CD4-positive, CD25-positive, alpha-beta regulatory T cell (primary cell): ENCODE data around the gene ZNF556. TPM values are rescaled to one million over a fixed set of nuclear protein-coding genes. Genes with fewer than 3 reads are reported as not detected.
"Not testable (repeated sequence)": the region's sequence is repeated elsewhere in the genome, so short reads cannot be mapped to it uniquely, and the experiment has no call there.

Source experiments
- ATAC-seq, 2 donors: fragments of 150-1000 bp; cut with Tn5 transposase; one replicate each; pipeline ENCODE4 v1.10.0; 2021; ENCODE audit warnings: low read depth in 2 of 2, moderate number of reproducible peaks in 2 of 2, moderate library complexity in 1 of 2
- DNase-seq, 3 donors: peaks; one replicate each; pipeline versions ENCODE4 v3.0.0 to v3.0.0-alpha.2; 2012 to 2022; ENCODE audit warnings: mixed read lengths in 1 of 3
- H3K27ac ChIP-seq: one replicate; pipeline ENCODE4 v1.7.0; 2013; ENCODE audit warnings: mild to moderate bottlenecking, low read length; ENCODE audit not compliant: insufficient read depth, poor library complexity, severe bottlenecking
- H3K27me3 ChIP-seq: one replicate; pipeline ENCODE4 v1.7.0; 2013; ENCODE audit warnings: low read length; ENCODE audit not compliant: control insufficient read depth, insufficient read depth
- H3K36me3 ChIP-seq: one replicate; pipeline ENCODE4 v1.7.0; 2013; ENCODE audit warnings: mild to moderate bottlenecking, low read length, moderate library complexity; ENCODE audit not compliant: control insufficient read depth, insufficient read depth
- H3K4me1 ChIP-seq: 2 replicates; pipeline ENCODE4 v1.7.0; 2013; ENCODE audit warnings: mild to moderate bottlenecking, low read length; ENCODE audit not compliant: insufficient read depth, control insufficient read depth, poor library complexity, severe bottlenecking
- H3K4me3 ChIP-seq: one replicate; pipeline ENCODE4 v1.7.0; 2013; ENCODE audit warnings: low read depth, mild to moderate bottlenecking, low read length, moderate library complexity
- H3K9me3 ChIP-seq, 2 experiments: 1 replicate in 1 of 2; 2 replicates in 1 of 2; pipeline ENCODE4 v1.7.0; 2013; ENCODE audit warnings: low read length in 2 of 2, mild to moderate bottlenecking in 1 of 2, moderate library complexity in 1 of 2; ENCODE audit not compliant: control insufficient read depth in 2 of 2
- H3K27ac Mint-ChIP-seq, 3 donors: one replicate each; pipeline ENCODE4 v1.8.0; 2020 to 2022; ENCODE audit warnings: mild to moderate bottlenecking in 3 of 3, mixed read lengths in 3 of 3, moderate library complexity in 2 of 3
- H3K27me3 Mint-ChIP-seq: one replicate; pipeline ENCODE4 v1.8.0; 2022; ENCODE audit warnings: mild to moderate bottlenecking, mixed read lengths
- H3K36me3 Mint-ChIP-seq: one replicate; pipeline ENCODE4 v1.8.0; 2020; ENCODE audit warnings: mixed read lengths
- H3K4me1 Mint-ChIP-seq, 4 donors: one replicate each; pipeline ENCODE4 v1.8.0; 2020 to 2022; ENCODE audit warnings: mixed read lengths in 4 of 4, mild to moderate bottlenecking in 1 of 4
- H3K4me3 Mint-ChIP-seq, 4 donors: one replicate each; pipeline ENCODE4 v1.8.0; 2020 to 2022; ENCODE audit warnings: mild to moderate bottlenecking in 4 of 4, mixed read lengths in 4 of 4, moderate library complexity in 3 of 4
- H3K9me3 Mint-ChIP-seq, 7 donors: one replicate each; pipeline ENCODE4 v1.8.0; 2020 to 2022; ENCODE audit warnings: mixed read lengths in 7 of 7, mild to moderate bottlenecking in 3 of 7, moderate library complexity in 2 of 7
- polyA plus RNA-seq, 4 donors: library from polyadenylated mRNA; unstranded; fragments of 300-500 nt; fragmentation: Illumina TruSeq; gene quantifications; one replicate each; pipeline ENCODE4 v1.2.3, GENCODE V29; 2021
- total RNA-seq: library from RNA; stranded (reverse); gene quantifications from one replicate; pipeline ENCODE4 v1.2.3, GENCODE V29; 2022

Gene ZNF556
- total and polyA plus RNA-seq, 5 donors from 2014 or later, result not detected

DNA sequence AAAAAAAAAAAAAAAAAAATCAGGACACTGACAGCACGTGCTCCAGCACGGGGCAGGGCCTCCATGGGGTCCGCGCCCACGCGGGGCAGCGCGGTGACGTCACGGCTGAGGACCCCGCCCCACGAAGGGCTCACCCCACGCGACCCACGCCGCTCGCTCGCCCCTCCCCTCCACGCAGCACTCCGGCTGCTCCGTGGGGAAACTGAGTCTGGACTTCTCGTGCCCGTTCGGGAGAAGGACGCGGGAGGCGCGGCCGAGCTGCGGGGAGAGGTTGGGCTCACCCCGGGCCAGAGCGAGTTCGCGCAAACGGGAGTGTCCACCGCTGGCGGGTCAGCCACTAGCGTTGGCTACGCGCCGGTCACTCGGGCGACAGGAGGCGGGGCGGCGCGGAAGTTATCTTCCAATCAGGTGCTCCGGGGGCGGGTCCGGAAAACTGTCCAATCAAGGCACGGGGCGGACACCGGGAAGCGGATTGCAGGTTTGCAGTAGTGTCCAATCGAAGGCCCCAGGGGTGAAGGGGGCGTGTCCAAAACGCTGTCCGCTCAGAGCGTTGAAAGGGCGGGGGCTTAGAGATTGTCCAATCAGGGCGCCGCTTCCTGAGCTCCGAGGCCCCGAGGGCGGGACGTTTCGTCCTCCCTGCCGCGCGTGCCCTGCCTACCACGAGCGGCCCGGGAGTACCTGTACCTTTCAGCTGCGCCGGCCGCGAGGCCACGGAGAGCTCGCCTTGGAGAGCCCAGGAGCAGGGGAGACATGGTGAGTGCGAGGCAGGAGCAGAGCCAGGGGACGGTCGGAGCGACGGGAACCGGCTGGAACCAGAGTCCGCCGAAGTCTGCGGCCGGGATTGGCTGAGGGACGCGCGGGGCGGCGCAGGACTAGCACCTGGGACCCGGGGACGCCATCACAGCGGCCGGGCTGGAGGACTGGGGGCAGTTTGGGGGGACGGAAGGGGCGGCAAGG, 33.4 kb downstream of the ZNF556 start, which contains the start of gene ZNF57:
Gene ZNF57, plus strand, starts transcription at position 633 of the 957 bp plus-strand sequence. Its CDS starts 118 bp downstream, at position 751.
- peaks cover 22% of the 10 kb centered on the region for H3K4me1 ChIP-seq

DNA sequence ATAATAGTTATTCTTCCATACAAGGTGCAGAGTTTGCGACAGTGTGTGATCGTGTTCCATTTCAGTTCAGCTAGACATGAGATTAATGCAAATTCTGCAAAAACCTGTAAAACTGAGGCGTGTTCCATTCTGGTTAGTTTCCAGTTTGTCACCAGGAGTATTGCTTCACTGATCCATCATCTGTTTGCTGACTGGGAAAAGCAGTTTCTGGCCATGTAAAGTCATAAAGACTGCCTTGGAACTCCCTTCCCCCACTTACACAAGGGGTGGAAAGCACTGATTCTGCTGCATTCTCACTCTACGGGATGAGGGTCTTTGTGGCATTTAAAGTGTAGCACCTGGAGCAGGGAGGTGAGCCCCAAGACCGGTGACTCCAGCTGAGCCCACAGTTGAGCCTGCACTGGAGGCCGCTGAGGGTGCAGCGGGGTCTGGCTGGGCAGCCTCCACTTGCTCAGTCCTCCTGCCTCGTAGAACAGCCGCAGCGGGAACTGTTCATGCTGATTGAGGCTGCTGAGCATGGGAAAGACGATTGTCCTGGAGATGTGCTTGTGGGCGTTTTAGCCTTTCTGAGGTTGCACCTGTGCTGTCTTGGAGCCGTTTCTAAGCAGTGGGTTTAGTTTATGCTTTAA, 35.6 kb downstream of the ZNF556 start:
- peaks cover 0 to under 1% (median 0%) of the 10 kb centered on the region in 7 donors for H3K9me3 Mint-ChIP-seq
- Histone ChIP-seq H3K9me3 (no peaks in the 10 kb centered on the region), H3K27ac (no peak overlapping the region), H3K4me3 (no peak overlapping the region), H3K36me3 (no peaks in the 10 kb centered on the region), H3K27me3 (no peaks in the 10 kb centered on the region), H3K4me1 (peaks cover 22% of the 10 kb centered on the region)
- peaks cover 3% of the 10 kb centered on the region for H3K27me3 Mint-ChIP-seq
- H3K4me1 Mint-ChIP-seq, result peaks cover 10 to 38% (median 25%) of the 10 kb centered on the region in 4 donors
- H3K36me3 Mint-ChIP-seq, result peaks cover 7% of the 10 kb centered on the region
- DNase-seq (no peak), ATAC-seq (no peak)
- no peak overlapping the region for H3K27ac Mint-ChIP-seq
- H3K4me3 Mint-ChIP-seq, result peak overlapping the region; percentile 15 to 96 (median 78)

More for the DNA sequence above, 33.4 kb downstream of the ZNF556 start, which contains the start of gene ZNF57:
- Mint-ChIP-seq H3K4me1 (peaks cover 5 to 29% (median 18%) of the 10 kb centered on the region in 4 donors), H3K27ac (peak within 1 kb of the TSS; percentile 86 to 97 (median 89)), H3K36me3 (peaks cover 4% of the 10 kb centered on the region), H3K4me3 (peak within 1 kb of the TSS; percentile 87 to 98 (median 96)), H3K27me3 (peaks cover 6% of the 10 kb centered on the region), H3K9me3 (peaks cover 0 to 15% (median 2%) of the 10 kb centered on the region in 7 donors)
- ATAC-seq (peak; percentile 97 to 98), DNase-seq (peak; percentile 96 to 99 (median 98))
- H3K36me3 ChIP-seq, result no peaks in the 10 kb centered on the region
- H3K27me3 ChIP-seq, result no peaks in the 10 kb centered on the region
- H3K4me3 ChIP-seq, result peak within 1 kb of the TSS; percentile 52
- H3K9me3 ChIP-seq, result peaks cover 0 to 5% of the 10 kb centered on the region in 2 experiments
- peak within 1 kb of the TSS; percentile 29 for H3K27ac ChIP-seq

DNA sequence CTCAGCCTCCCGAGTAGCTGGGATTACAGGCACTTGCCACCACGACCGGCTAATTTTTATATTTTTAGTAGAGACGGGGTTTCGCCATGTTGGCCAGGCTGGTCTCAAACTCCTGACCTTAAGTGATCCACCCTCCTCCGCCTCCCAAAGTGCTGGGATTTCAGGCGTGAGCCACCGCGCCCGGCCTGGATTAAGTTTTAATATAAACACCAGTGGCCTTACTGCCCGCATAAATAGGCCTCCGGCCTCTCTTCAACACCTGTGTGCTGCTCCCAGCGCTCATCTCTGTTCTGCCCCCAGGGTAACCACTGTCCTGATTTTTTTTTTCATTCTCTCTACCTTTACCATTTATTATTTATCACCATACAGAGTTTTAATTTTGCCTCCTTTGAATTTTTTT, 36.2 kb downstream of the ZNF556 start:
- not testable (repeated sequence) for H3K27ac Mint-ChIP-seq, H3K27me3 Mint-ChIP-seq, H3K4me3 ChIP-seq, H3K9me3 Mint-ChIP-seq, H3K27me3 ChIP-seq, H3K36me3 ChIP-seq, DNase-seq, H3K36me3 Mint-ChIP-seq, ATAC-seq, H3K27ac ChIP-seq, H3K9me3 ChIP-seq
- H3K4me1 ChIP-seq, result peaks cover 22% of the 10 kb centered on the region
- peak overlapping the region in 1 of 4 donors; percentile 7 for H3K4me3 Mint-ChIP-seq
- H3K4me1 Mint-ChIP-seq, result peaks cover 10 to 42% (median 25%) of the 10 kb centered on the region in 4 donors

DNA sequence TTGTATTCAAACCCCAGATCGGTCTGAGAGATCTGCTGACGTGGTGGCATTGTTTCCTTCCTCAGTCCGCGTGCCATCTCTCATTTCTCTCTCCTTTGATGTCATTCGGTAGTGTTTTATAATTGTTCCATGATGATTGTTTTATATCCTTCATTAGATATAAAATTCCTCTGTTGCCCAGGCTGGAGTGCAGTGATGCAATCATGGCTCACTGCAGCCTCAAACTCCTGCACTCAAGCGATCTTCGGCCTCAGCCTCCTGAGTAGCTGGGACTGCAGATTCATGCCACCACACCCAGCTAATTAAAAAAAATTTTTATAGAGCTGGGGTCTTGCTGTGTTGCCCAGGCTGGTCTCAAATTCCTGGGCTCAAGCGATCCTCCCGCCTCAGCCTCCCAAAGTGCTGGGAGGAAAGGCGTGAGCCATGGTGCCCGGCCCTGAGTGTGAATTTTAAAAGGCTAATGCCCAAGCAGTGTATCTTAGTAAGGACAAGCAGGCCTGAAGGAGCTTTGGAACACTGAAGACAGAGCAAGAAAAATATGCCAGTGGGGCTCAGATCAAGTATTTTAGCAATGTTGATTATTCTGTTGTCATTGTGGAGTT, 38.9 kb downstream of the ZNF556 start:
- Mint-ChIP-seq H3K27ac (peak overlapping the region in 1 of 3 donors; percentile 74), H3K27me3 (no peaks in the 10 kb centered on the region)
- H3K36me3 ChIP-seq, result no peaks in the 10 kb centered on the region

GRCh38 chr19:2906631-2907195, 39.6 kb downstream of the ZNF556 start:
- peaks cover 0 to 3% of the 10 kb centered on the region in 2 experiments for H3K9me3 ChIP-seq
- no peaks in the 10 kb centered on the region for H3K27me3 ChIP-seq
- peaks cover 15 to 44% (median 22%) of the 10 kb centered on the region in 4 donors for H3K4me1 Mint-ChIP-seq
- H3K4me3 Mint-ChIP-seq, result no peak overlapping the region
- peaks cover 6% of the 10 kb centered on the region for H3K4me1 ChIP-seq
- H3K27me3 Mint-ChIP-seq, result no peaks in the 10 kb centered on the region
- ATAC-seq (no peak), DNase-seq (no peak)
- no peak overlapping the region for H3K27ac Mint-ChIP-seq
- peaks cover 11% of the 10 kb centered on the region for H3K36me3 Mint-ChIP-seq
- no peaks in the 10 kb centered on the region for H3K36me3 ChIP-seq
- H3K4me3 ChIP-seq, result no peak overlapping the region
- H3K27ac ChIP-seq, result no peak overlapping the region
- H3K9me3 Mint-ChIP-seq, result peaks cover 0 to 3% (median 0%) of the 10 kb centered on the region in 7 donors

More for the DNA sequence above, 38.9 kb downstream of the ZNF556 start:
- no peaks in the 10 kb centered on the region for H3K9me3 ChIP-seq
- no peak for ATAC-seq
- no peak overlapping the region for H3K4me3 Mint-ChIP-seq
- no peak overlapping the region for H3K4me3 ChIP-seq
- peaks cover 15 to 44% (median 25%) of the 10 kb centered on the region in 4 donors for H3K4me1 Mint-ChIP-seq
- peaks cover 7% of the 10 kb centered on the region for H3K36me3 Mint-ChIP-seq
- DNase-seq, result no peak
- peaks cover 13% of the 10 kb centered on the region for H3K4me1 ChIP-seq
- H3K27me3 ChIP-seq, result no peaks in the 10 kb centered on the region
- H3K27ac ChIP-seq, result no peak overlapping the region
- H3K9me3 Mint-ChIP-seq, result peaks cover 0 to 3% (median 0%) of the 10 kb centered on the region in 7 donors

DNA sequence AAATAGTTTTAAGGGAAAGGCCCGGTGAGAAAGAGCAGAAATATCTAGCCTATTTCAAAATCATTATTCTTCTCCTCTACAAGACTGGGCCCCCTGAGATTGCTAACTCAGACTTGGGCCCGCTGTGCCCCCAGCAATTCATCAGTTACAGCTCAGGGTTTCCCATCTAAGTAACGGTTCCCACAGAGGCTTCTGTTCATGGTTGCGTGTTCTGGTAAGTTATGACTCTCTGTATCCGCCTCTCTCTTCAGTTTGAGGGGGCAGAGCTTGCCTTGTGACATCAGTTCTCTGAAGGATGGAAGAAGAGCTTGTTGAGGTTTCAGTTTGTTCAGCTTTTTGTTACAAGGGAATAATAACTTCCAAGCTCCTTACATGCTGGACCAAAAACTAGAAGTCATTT, 45.2 kb downstream of the ZNF556 start:
- Mint-ChIP-seq H3K27ac (no peak overlapping the region), H3K36me3 (peaks cover 35% of the 10 kb centered on the region), H3K27me3 (no peaks in the 10 kb centered on the region), H3K9me3 (peaks cover 0 to 12% (median 6%) of the 10 kb centered on the region in 7 donors), H3K4me1 (peaks cover 6 to 24% (median 7%) of the 10 kb centered on the region in 4 donors), H3K4me3 (no peak overlapping the region)
- ATAC-seq (no peak), DNase-seq (no peak)
- Histone ChIP-seq H3K36me3 (peaks cover 27% of the 10 kb centered on the region), H3K9me3 (peaks cover 21 to 25% of the 10 kb centered on the region in 2 experiments), H3K27me3 (no peaks in the 10 kb centered on the region), H3K27ac (no peak overlapping the region), H3K4me3 (no peak overlapping the region), H3K4me1 (no peaks in the 10 kb centered on the region)
